CD4-positive, alpha-beta memory T cell (primary cell): ENCODE data around the gene FRMD5. TPM values are rescaled to one million over a fixed set of nuclear protein-coding genes. Genes with fewer than 3 reads are reported as not detected.

ENCODE experiments used
- CTCF ChIA-PET: fragments of 350-600 bp; sonication (Branson Sonifier 250); formaldehyde crosslinking; loops from one replicate; lab custom pipeline; 2021; ENCODE audit warnings: inconsistent platforms; ENCODE audit not compliant: partially characterized antibody; lab: Charles Lee
- POLR2A ChIA-PET: fragments of 350-600 bp; sonication (Branson Sonifier 250); formaldehyde crosslinking; loops from one replicate; lab custom pipeline; 2021; ENCODE audit not compliant: partially characterized antibody; lab: Charles Lee
- DNase-seq, 5 donors: peaks; one replicate each; pipeline versions ENCODE4 v3.0.0 to v3.0.0-alpha.2; 2020 to 2022; ENCODE audit warnings: mixed read lengths in 1 of 5
- H3K27ac ChIP-seq: one replicate; pipeline ENCODE4 v1.7.0; 2013; ENCODE audit warnings: low read depth, low read length
- H3K27me3 ChIP-seq: 2 replicates; pipeline ENCODE4 v1.7.0; 2013; ENCODE audit warnings: mild to moderate bottlenecking, low read length, moderate library complexity; ENCODE audit not compliant: insufficient read depth
- H3K36me3 ChIP-seq: 2 replicates; pipeline ENCODE4 v1.7.0; 2013; ENCODE audit warnings: mild to moderate bottlenecking, low read length, moderate library complexity; ENCODE audit not compliant: insufficient read depth
- H3K4me1 ChIP-seq: 2 replicates; pipeline ENCODE4 v1.7.0; 2013; ENCODE audit warnings: mild to moderate bottlenecking, low read length, moderate library complexity; ENCODE audit not compliant: insufficient read depth
- H3K4me3 ChIP-seq, 2 donors: one replicate each; pipeline ENCODE4 v1.7.0; 2013; ENCODE audit warnings: low read length in 2 of 2, mild to moderate bottlenecking in 1 of 2
- H3K9me3 ChIP-seq, 2 donors: one replicate each; pipeline ENCODE4 v1.7.0; 2013; ENCODE audit warnings: low read length in 2 of 2, control low read depth in 1 of 2; ENCODE audit not compliant: control insufficient read depth in 1 of 2
- H3K27ac Mint-ChIP-seq, 7 donors: one replicate each; pipeline ENCODE4 v1.8.0; 2020 to 2021; ENCODE audit warnings: mixed read lengths in 7 of 7, mild to moderate bottlenecking in 6 of 7, inconsistent platforms in 3 of 7, moderate library complexity in 3 of 7
- H3K27me3 Mint-ChIP-seq, 2 donors: one replicate each; pipeline ENCODE4 v1.8.0; 2020 to 2021; ENCODE audit warnings: mixed read lengths in 2 of 2
- H3K36me3 Mint-ChIP-seq, 2 donors: one replicate each; pipeline ENCODE4 v1.8.0; 2020 to 2021; ENCODE audit warnings: mixed read lengths in 2 of 2, inconsistent platforms in 1 of 2, mild to moderate bottlenecking in 1 of 2
- H3K4me1 Mint-ChIP-seq, 4 donors: one replicate each; pipeline ENCODE4 v1.8.0; 2020 to 2021; ENCODE audit warnings: mixed read lengths in 4 of 4, mild to moderate bottlenecking in 1 of 4
- H3K4me3 Mint-ChIP-seq, 8 donors: one replicate each; pipeline ENCODE4 v1.8.0; 2020 to 2021; ENCODE audit warnings: mixed read lengths in 8 of 8, mild to moderate bottlenecking in 7 of 8, moderate library complexity in 6 of 8, inconsistent platforms in 3 of 8
- H3K9me3 Mint-ChIP-seq, 8 donors: one replicate each; pipeline ENCODE4 v1.8.0; 2020 to 2021; ENCODE audit warnings: mixed read lengths in 8 of 8, mild to moderate bottlenecking in 5 of 8, inconsistent platforms in 3 of 8, moderate library complexity in 1 of 8
- intact Hi-C: fragments of 100-400 bp; cut with micrococcal nuclease; formaldehyde crosslinking; loops from one replicate; pipeline ENCODE4 v1.15.1; 2023
- polyA plus RNA-seq, 2 donors: library from polyadenylated mRNA; unstranded; fragments of 300-500 nt; fragmentation: Illumina TruSeq; gene quantifications; one replicate each; pipeline ENCODE4 v1.2.3, GENCODE V29; 2021
- total RNA-seq, 2 experiments: library from RNA; stranded (reverse); gene quantifications; one replicate each; pipeline ENCODE4 v1.2.3, GENCODE V29; 2021

Gene FRMD5
- total and polyA plus RNA-seq, 4 experiments from 2014 or later, result 0.08 to 0.47 TPM; not detected in 2

- no peak overlapping the region for H3K27ac Mint-ChIP-seq
- peaks cover 1 to 6% of the 10 kb centered on the region in 2 donors for H3K27me3 Mint-ChIP-seq
- H3K4me3 ChIP-seq, result no peak overlapping the region
Observed at GRCh38 chr15:43918717-43919116, 276.4 kb downstream of the FRMD5 start.

GRCh38 chr15:43916326-43916660 lies 278.8 kb downstream of the FRMD5 start:
- no peaks in the 10 kb centered on the region for H3K4me1 ChIP-seq
- CTCF ChIA-PET, result no interaction called here
- no peaks in the 10 kb centered on the region for H3K9me3 ChIP-seq
- POLR2A ChIA-PET, result no interaction called here
- H3K27ac Mint-ChIP-seq, result no peak overlapping the region
- no peak for DNase-seq
- H3K9me3 Mint-ChIP-seq, result no peaks in the 10 kb centered on the region
- no peak overlapping the region for H3K4me3 ChIP-seq
- H3K36me3 ChIP-seq, result no peaks in the 10 kb centered on the region
- H3K27ac ChIP-seq, result no peak overlapping the region
- H3K4me3 Mint-ChIP-seq, result no peak overlapping the region
- H3K27me3 ChIP-seq, result no peaks in the 10 kb centered on the region
- no peaks in the 10 kb centered on the region for H3K36me3 Mint-ChIP-seq
- H3K27me3 Mint-ChIP-seq, result peaks cover 1 to 6% of the 10 kb centered on the region in 2 donors
- H3K4me1 Mint-ChIP-seq, result no peaks in the 10 kb centered on the region
- intact Hi-C loops, result no loop called here

More at GRCh38 chr15:43918717-43919116, 276.4 kb downstream of the FRMD5 start:
- ChIA-PET CTCF (interaction anchor here (1.0 kb wide), 1 partner anchor 15 kb away, joined by 3 read pairs; no protein-coding TSS in a partner anchor), POLR2A (no interaction called here)
- Histone ChIP-seq H3K27ac (no peak overlapping the region), H3K9me3 (no peaks in the 10 kb centered on the region), H3K27me3 (no peaks in the 10 kb centered on the region), H3K4me1 (no peaks in the 10 kb centered on the region), H3K36me3 (no peaks in the 10 kb centered on the region)
- intact Hi-C loops, result no loop called here
- Mint-ChIP-seq H3K4me3 (no peak overlapping the region), H3K9me3 (no peaks in the 10 kb centered on the region), H3K36me3 (no peaks in the 10 kb centered on the region), H3K4me1 (no peaks in the 10 kb centered on the region)
- DNase-seq, result no peak

DNA sequence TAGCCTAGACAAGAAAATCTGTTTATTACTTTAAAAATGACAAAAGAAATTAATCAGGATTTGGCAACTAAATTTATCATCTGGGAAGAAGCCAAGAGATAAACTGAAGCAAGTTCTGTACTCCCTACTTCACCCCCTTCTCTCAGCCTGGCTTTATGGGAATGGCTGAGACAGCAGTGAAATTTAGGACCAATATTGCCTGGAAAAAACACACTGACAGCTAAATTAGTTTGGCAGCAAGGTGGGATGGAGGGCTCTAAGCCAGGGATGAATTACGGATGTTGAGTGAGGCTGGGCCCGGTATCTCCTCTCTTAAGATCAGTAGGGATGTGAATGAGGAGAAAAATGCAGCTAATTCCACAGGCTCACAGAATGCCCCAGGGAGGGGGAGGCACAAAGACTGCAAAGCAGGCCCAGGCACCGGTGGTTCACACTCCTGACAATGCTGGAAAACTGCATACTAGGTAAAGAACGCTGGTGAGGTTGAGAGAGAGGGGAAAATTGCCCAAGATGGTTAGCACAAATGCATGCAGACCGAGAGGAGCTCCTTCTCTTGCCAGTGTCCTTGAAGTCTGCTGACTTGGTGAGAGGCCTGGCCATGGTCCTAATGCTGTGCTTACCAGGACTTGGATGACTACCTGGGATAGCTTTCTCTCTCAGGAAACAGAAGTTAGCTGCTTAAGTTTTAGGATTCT lies 279.3 kb downstream of the FRMD5 start:
- DNase-seq, result no peak
- peaks cover 1 to 6% of the 10 kb centered on the region in 2 donors for H3K27me3 Mint-ChIP-seq
- no peaks in the 10 kb centered on the region for H3K36me3 ChIP-seq
- CTCF ChIA-PET, result no interaction called here
- no peak overlapping the region for H3K27ac Mint-ChIP-seq
- H3K27me3 ChIP-seq, result no peaks in the 10 kb centered on the region
- no peak overlapping the region for H3K27ac ChIP-seq
- H3K9me3 Mint-ChIP-seq, result no peaks in the 10 kb centered on the region
- no peaks in the 10 kb centered on the region for H3K36me3 Mint-ChIP-seq
- H3K4me1 Mint-ChIP-seq, result no peaks in the 10 kb centered on the region
- H3K4me3 ChIP-seq, result no peak overlapping the region
- H3K4me3 Mint-ChIP-seq, result no peak overlapping the region
- H3K9me3 ChIP-seq, result no peaks in the 10 kb centered on the region
- POLR2A ChIA-PET, result no interaction called here
- intact Hi-C loops, result no loop called here
- no peaks in the 10 kb centered on the region for H3K4me1 ChIP-seq

- Histone ChIP-seq H3K9me3 (no peaks in the 10 kb centered on the region), H3K27ac (no peak overlapping the region), H3K4me3 (no peak overlapping the region), H3K4me1 (no peaks in the 10 kb centered on the region), H3K36me3 (no peaks in the 10 kb centered on the region), H3K27me3 (no peaks in the 10 kb centered on the region)
- no peak overlapping the region for H3K4me3 Mint-ChIP-seq
- H3K4me1 Mint-ChIP-seq, result no peaks in the 10 kb centered on the region
- CTCF ChIA-PET, result interaction anchor here (0.9 to 2.4 kb wide), 3 partner anchors 9 to 14 kb away, joined by 3 to 8 read pairs (median 4); no protein-coding TSS in a partner anchor
- H3K27me3 Mint-ChIP-seq, result peaks cover 1 to 6% of the 10 kb centered on the region in 2 donors
- intact Hi-C loops, result no loop called here
- POLR2A ChIA-PET, result no interaction called here
- H3K9me3 Mint-ChIP-seq, result no peaks in the 10 kb centered on the region
- DNase-seq, result no peak
- H3K36me3 Mint-ChIP-seq, result no peaks in the 10 kb centered on the region
- H3K27ac Mint-ChIP-seq, result no peak overlapping the region
Observed at GRCh38 chr15:43913941-43914340, 281.1 kb downstream of the FRMD5 start.

DNA sequence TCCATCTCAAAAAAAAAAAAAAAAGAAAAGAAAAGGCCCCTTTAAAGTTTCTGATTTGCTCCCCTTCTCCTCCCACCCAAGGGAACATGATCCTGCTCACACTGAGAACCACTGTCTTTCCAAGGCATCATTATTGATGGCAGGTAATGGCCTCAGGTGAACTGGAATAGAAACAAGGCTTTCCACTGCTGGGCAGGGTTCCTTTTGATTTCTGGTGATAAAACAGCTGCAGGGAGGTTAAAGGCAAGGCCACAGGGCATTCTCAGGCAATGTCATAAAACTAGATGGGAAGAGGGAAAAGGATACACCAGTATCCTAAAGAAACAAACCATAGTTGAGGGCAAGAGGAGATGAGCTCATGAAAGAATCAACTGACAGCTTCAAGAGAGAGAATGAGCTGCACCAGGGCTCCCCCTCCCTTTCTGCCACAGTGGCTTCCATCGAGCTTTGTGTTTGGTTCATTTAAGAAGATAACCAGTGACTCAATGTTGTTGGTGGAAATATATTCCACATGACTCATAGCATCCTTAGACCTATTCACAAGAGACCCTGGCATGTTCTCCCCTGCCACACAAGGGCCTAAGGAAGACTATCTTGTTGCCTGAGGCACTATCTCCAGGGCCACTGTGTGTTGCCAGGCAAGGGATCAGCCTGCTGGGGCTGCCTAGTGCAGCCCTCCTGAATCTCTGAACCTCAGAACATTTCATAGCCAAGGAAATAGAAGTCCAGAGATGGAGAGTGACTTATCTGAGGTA lies 281.9 kb downstream of the FRMD5 start:
- Histone ChIP-seq H3K36me3 (no peaks in the 10 kb centered on the region), H3K4me1 (no peaks in the 10 kb centered on the region), H3K9me3 (no peaks in the 10 kb centered on the region), H3K27me3 (no peaks in the 10 kb centered on the region), H3K27ac (no peak overlapping the region), H3K4me3 (no peak overlapping the region)
- Mint-ChIP-seq H3K4me3 (no peak overlapping the region), H3K27ac (no peak overlapping the region), H3K27me3 (peaks cover 1 to 6% of the 10 kb centered on the region in 2 donors), H3K36me3 (no peaks in the 10 kb centered on the region), H3K9me3 (no peaks in the 10 kb centered on the region), H3K4me1 (no peaks in the 10 kb centered on the region)
- intact Hi-C loops, result no loop called here
- no peak for DNase-seq
- ChIA-PET CTCF (interaction anchor here (0.9 to 2.4 kb wide), 3 partner anchors 9 to 13 kb away, joined by 3 to 8 read pairs (median 4); no protein-coding TSS in a partner anchor), POLR2A (no interaction called here)

GRCh38 chr15:43912208-43912607 lies 282.9 kb downstream of the FRMD5 start:
- no peaks in the 10 kb centered on the region for H3K9me3 Mint-ChIP-seq
- H3K4me3 ChIP-seq, result no peak overlapping the region
- intact Hi-C loops, result no loop called here
- peaks cover 0 to 4% of the 10 kb centered on the region in 2 donors for H3K27me3 Mint-ChIP-seq
- H3K27ac Mint-ChIP-seq, result no peak overlapping the region
- no peaks in the 10 kb centered on the region for H3K36me3 Mint-ChIP-seq
- ChIA-PET POLR2A (no interaction called here), CTCF (interaction anchor here (1.0 kb wide), 1 partner anchor 8 kb away, joined by 3 read pairs; no protein-coding TSS in a partner anchor)
- H3K27ac ChIP-seq, result no peak overlapping the region
- no peaks in the 10 kb centered on the region for H3K4me1 ChIP-seq
- no peaks in the 10 kb centered on the region for H3K9me3 ChIP-seq
- H3K36me3 ChIP-seq, result no peaks in the 10 kb centered on the region
- no peak overlapping the region for H3K4me3 Mint-ChIP-seq
- no peak for DNase-seq
- no peaks in the 10 kb centered on the region for H3K27me3 ChIP-seq
- no peaks in the 10 kb centered on the region for H3K4me1 Mint-ChIP-seq

DNA sequence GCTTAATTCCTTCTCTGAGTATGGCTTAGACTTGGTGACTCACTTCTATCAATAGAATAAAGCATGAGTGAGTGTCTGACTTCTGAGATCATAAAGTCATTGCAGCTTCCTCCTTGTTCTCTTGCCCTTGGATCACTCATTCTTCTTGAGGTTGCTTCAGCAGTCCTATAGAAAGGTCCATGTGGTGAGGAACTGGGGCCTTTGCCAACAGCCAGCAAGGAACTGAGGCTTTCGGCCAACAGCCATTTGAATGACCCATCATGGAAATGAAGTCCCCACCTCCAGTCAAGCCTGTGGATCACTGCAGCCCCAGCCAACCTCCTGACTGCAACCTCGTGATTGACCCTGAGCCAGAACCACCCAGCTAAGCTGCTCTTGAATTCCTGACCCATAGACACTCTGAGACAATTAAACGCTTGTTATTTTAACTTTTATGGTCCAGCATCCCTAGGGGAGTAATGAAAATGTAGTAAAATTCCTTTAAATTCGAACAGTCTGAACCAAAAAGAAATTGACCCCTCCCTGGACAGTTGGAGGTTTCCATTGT lies 283.8 kb downstream of the FRMD5 start:
- H3K4me3 ChIP-seq, result no peak overlapping the region
- no peaks in the 10 kb centered on the region for H3K36me3 ChIP-seq
- Mint-ChIP-seq H3K4me3 (no peak overlapping the region), H3K9me3 (no peaks in the 10 kb centered on the region), H3K36me3 (no peaks in the 10 kb centered on the region), H3K4me1 (no peaks in the 10 kb centered on the region), H3K27me3 (peaks cover 0 to 3% of the 10 kb centered on the region in 2 donors), H3K27ac (no peak overlapping the region)
- no peaks in the 10 kb centered on the region for H3K9me3 ChIP-seq
- H3K27me3 ChIP-seq, result no peaks in the 10 kb centered on the region
- ChIA-PET POLR2A (no interaction called here), CTCF (no interaction called here)
- H3K27ac ChIP-seq, result no peak overlapping the region
- no peaks in the 10 kb centered on the region for H3K4me1 ChIP-seq
- intact Hi-C loops, result no loop called here
- no peak for DNase-seq
